Measurements from ENCODE around the gene ABHD17C.

The ABHD17C gene

GRCh38 chr15:80659375-80659774 lies 35.7 kb upstream of the ABHD17C start:
- no peak overlapping the region for H3K4me3 ChIP-seq (ENCODE audit: insufficient read depth, low read length, poor library complexity, severe bottlenecking)
- no peaks in the 10 kb centered on the region for H3K27me3 ChIP-seq (ENCODE audit: low read length)
- no peaks in the 10 kb centered on the region for H4K20me1 ChIP-seq (ENCODE audit: low read depth, low read length)
- H2AFZ ChIP-seq (ENCODE audit: low read depth, low read length, severe bottlenecking), result no peak overlapping the region
- TF ChIP-seq EZH2phosphoT487 (conservative IDR thresholded peaks at IDR 0.05; ENCODE audit: low read length) (no peak), CTCF (IDR thresholded peaks at IDR 0.05; ENCODE audit: insufficient read depth, low read length, poor library complexity, severe bottlenecking) (no peak)
- no peaks in the 10 kb centered on the region for H3K9me3 ChIP-seq (ENCODE audit: insufficient read depth, low read length)
- no peak overlapping the region for H3K27ac ChIP-seq (ENCODE audit: low read depth, low read length)
- no peak overlapping the region for H3K4me2 ChIP-seq (ENCODE audit: low read depth, low read length, poor library complexity, severe bottlenecking)
- H3K36me3 ChIP-seq (ENCODE audit: low read length), result no peaks in the 10 kb centered on the region
- no peaks in the 10 kb centered on the region for H3K9me2 ChIP-seq (replicated peaks; ENCODE audit: insufficient read depth, low read length)
- no peaks in the 10 kb centered on the region for H3F3A ChIP-seq (ENCODE audit: insufficient read depth)
- H3K9ac ChIP-seq (ENCODE audit: low read length), result no peak overlapping the region
- H3K79me2 ChIP-seq (ENCODE audit: insufficient read depth, low read length), result no peaks in the 10 kb centered on the region

GRCh38 chr15:80660119-80660518 lies 35.0 kb upstream of the ABHD17C start:
- Histone ChIP-seq H3K4me3 (ENCODE audit: insufficient read depth, low read length, poor library complexity, severe bottlenecking) (no peak overlapping the region), H3K4me2 (ENCODE audit: low read depth, low read length, poor library complexity, severe bottlenecking) (no peak overlapping the region), H3K9me3 (ENCODE audit: insufficient read depth, low read length) (no peaks in the 10 kb centered on the region), H3K27ac (ENCODE audit: low read depth, low read length) (no peak overlapping the region), H3K36me3 (ENCODE audit: low read length) (no peaks in the 10 kb centered on the region), H2AFZ (ENCODE audit: low read depth, low read length, severe bottlenecking) (no peak overlapping the region), H3K9ac (ENCODE audit: low read length) (no peak overlapping the region), H4K20me1 (ENCODE audit: low read depth, low read length) (no peaks in the 10 kb centered on the region), H3F3A (ENCODE audit: insufficient read depth) (no peaks in the 10 kb centered on the region), H3K79me2 (ENCODE audit: insufficient read depth, low read length) (no peaks in the 10 kb centered on the region), H3K27me3 (ENCODE audit: low read length) (no peaks in the 10 kb centered on the region), H3K9me2 (replicated peaks; ENCODE audit: insufficient read depth, low read length) (no peaks in the 10 kb centered on the region)
- TF ChIP-seq EZH2phosphoT487 (conservative IDR thresholded peaks at IDR 0.05; ENCODE audit: low read length), result no peak
- TF ChIP-seq CTCF (IDR thresholded peaks at IDR 0.05; ENCODE audit: insufficient read depth, low read length, poor library complexity, severe bottlenecking), result no peak

GRCh38 chr15:80662129-80662528 lies 33.0 kb upstream of the ABHD17C start:
- Histone ChIP-seq H3K9ac (ENCODE audit: low read length) (no peak overlapping the region), H3K4me3 (ENCODE audit: insufficient read depth, low read length, poor library complexity, severe bottlenecking) (no peak overlapping the region), H4K20me1 (ENCODE audit: low read depth, low read length) (no peaks in the 10 kb centered on the region), H3K9me2 (replicated peaks; ENCODE audit: insufficient read depth, low read length) (no peaks in the 10 kb centered on the region), H3K9me3 (ENCODE audit: insufficient read depth, low read length) (no peaks in the 10 kb centered on the region), H3K36me3 (ENCODE audit: low read length) (no peaks in the 10 kb centered on the region), H3F3A (ENCODE audit: insufficient read depth) (no peaks in the 10 kb centered on the region), H3K27ac (ENCODE audit: low read depth, low read length) (no peak overlapping the region), H3K79me2 (ENCODE audit: insufficient read depth, low read length) (no peaks in the 10 kb centered on the region), H2AFZ (ENCODE audit: low read depth, low read length, severe bottlenecking) (no peak overlapping the region), H3K4me2 (ENCODE audit: low read depth, low read length, poor library complexity, severe bottlenecking) (no peak overlapping the region), H3K27me3 (ENCODE audit: low read length) (no peaks in the 10 kb centered on the region)
- no peak for TF ChIP-seq CTCF (IDR thresholded peaks at IDR 0.05; ENCODE audit: insufficient read depth, low read length, poor library complexity, severe bottlenecking)
- TF ChIP-seq EZH2phosphoT487 (conservative IDR thresholded peaks at IDR 0.05; ENCODE audit: low read length), result no peak

All from SU-DHL-6 (cell line).